ENCODE results near the gene PTCD1.
"Not testable (repeated sequence)": the region's sequence is repeated elsewhere in the genome, so short reads cannot be mapped to it uniquely, and the experiment has no call there.

PTCD1 gene

GRCh38 chr7:99447943-99448342 lies 9.3 kb upstream of the PTCD1 start:
- H3K9me3 ChIP-seq, result no peaks in the 10 kb centered on the region
- H3K4me1 ChIP-seq, result no peaks in the 10 kb centered on the region
- no peak for TF ChIP-seq CTCF (IDR thresholded peaks at IDR 0.05)
- H3K4me3 ChIP-seq, result no peak overlapping the region
- peaks cover 50 to 94% (median 76%) of the 10 kb centered on the region in 3 donors for H3K36me3 ChIP-seq
- H3K27ac ChIP-seq, result no peak overlapping the region
- no peaks in the 10 kb centered on the region for H3K27me3 ChIP-seq
- intact Hi-C loops (cut with DNase I; ENCODE audit: low total_unique reads), result no loop called here
- no peak for DNase-seq

GRCh38 chr7:99446096-99446495 lies 7.5 kb upstream of the PTCD1 start:
- peaks cover 0 to 16% (median 9%) of the 10 kb centered on the region in 4 donors for H3K4me1 ChIP-seq
- TF ChIP-seq CTCF (IDR thresholded peaks at IDR 0.05), result no peak
- peaks cover 41 to 78% (median 59%) of the 10 kb centered on the region in 3 donors for H3K36me3 ChIP-seq
- H3K27me3 ChIP-seq, result no peaks in the 10 kb centered on the region
- intact Hi-C loops (cut with DNase I; ENCODE audit: low total_unique reads), result no loop called here
- no peaks in the 10 kb centered on the region for H3K9me3 ChIP-seq
- H3K27ac ChIP-seq, result no peak overlapping the region
- DNase-seq, result no peak
- no peak overlapping the region for H3K4me3 ChIP-seq

- peaks cover 5 to 29% (median 11%) of the 10 kb centered on the region in 3 donors for H3K36me3 ChIP-seq
- no peaks in the 10 kb centered on the region for H3K9me3 ChIP-seq
- intact Hi-C loops (cut with DNase I; ENCODE audit: low total_unique reads), result no loop called here
- peaks cover 0 to 44% (median 35%) of the 10 kb centered on the region in 4 donors for H3K4me1 ChIP-seq
- DNase-seq, result no peak
- no peak for TF ChIP-seq CTCF (IDR thresholded peaks at IDR 0.05)
- H3K27ac ChIP-seq, result peak overlapping the region in 1 of 2 donors; percentile 89
- H3K27me3 ChIP-seq, result no peaks in the 10 kb centered on the region
- peak overlapping the region; percentile 86 to 99 for H3K4me3 ChIP-seq
These were observed 1.6 kb upstream of the PTCD1 start for GRCh38 chr7:99440195-99440594.

GRCh38 chr7:99437946-99438572 lies 539 bp downstream of the PTCD1 start:
- peak overlapping the region; percentile 86 to 99 for H3K4me3 ChIP-seq
- H3K9me3 ChIP-seq, result no peaks in the 10 kb centered on the region
- H3K36me3 ChIP-seq, result peaks cover 16 to 29% (median 22%) of the 10 kb centered on the region in 3 donors
- no peak for TF ChIP-seq CTCF (IDR thresholded peaks at IDR 0.05)
- peaks cover 0 to 44% (median 35%) of the 10 kb centered on the region in 4 donors for H3K4me1 ChIP-seq
- no peaks in the 10 kb centered on the region for H3K27me3 ChIP-seq
- peak overlapping the region; percentile 88 to 89 for H3K27ac ChIP-seq
- DNase-seq, result no peak
- intact Hi-C loops (cut with DNase I; ENCODE audit: low total_unique reads), result no loop called here

GRCh38 chr7:99433158-99433557 lies 5.4 kb downstream of the PTCD1 start:
- TF ChIP-seq CTCF (IDR thresholded peaks at IDR 0.05), result no peak
- DNase-seq, result no peak
- Histone ChIP-seq H3K27me3 (no peaks in the 10 kb centered on the region), H3K36me3 (peaks cover 33 to 74% (median 58%) of the 10 kb centered on the region in 3 donors), H3K4me3 (no peak overlapping the region), H3K9me3 (no peaks in the 10 kb centered on the region), H3K4me1 (peaks cover 0 to 11% (median 8%) of the 10 kb centered on the region in 4 donors), H3K27ac (no peak overlapping the region)
- intact Hi-C loops (cut with DNase I; ENCODE audit: low total_unique reads), result no loop called here

- H3K27ac ChIP-seq; intact Hi-C loops (cut with DNase I; ENCODE audit: low total_unique reads); H3K9me3 ChIP-seq; DNase-seq; H3K4me1 ChIP-seq; H3K4me3 ChIP-seq; H3K27me3 ChIP-seq: not testable (repeated sequence)
- H3K36me3 ChIP-seq, result peaks cover 33 to 83% (median 58%) of the 10 kb centered on the region in 3 donors
These were observed 6.7 kb downstream of the PTCD1 start for GRCh38 chr7:99431756-99432540.

Data from tibial artery (tissue), 4 donors.